K562 (cell line): ENCODE measurements around the gene AGPAT2. TPM values are rescaled to one million over a fixed set of nuclear protein-coding genes. Genes with fewer than 3 reads are reported as not detected.

ENCODE experiments used
- BHLHE40 ChIP-seq: IDR thresholded peaks from 2 replicates; pipeline ENCODE4 v1.6.1; 2011; ENCODE audit warnings: low read length, improper control_type of control experiment
- DMBX1 ChIP-seq: fragments of 250-450 bp; sonication (Bioruptor Pico); IDR thresholded peaks from 2 replicates; pipeline ENCODE4 v1.8.0; 2022; ENCODE audit warnings: inconsistent platforms, mild to moderate bottlenecking, moderate library complexity, borderline replicate concordance
- DPF2 ChIP-seq: fragments of 450-650 bp; IDR thresholded peaks from 2 replicates; pipeline ENCODE4 v1.6.1; 2016
- PPARD ChIP-seq: fragments of 250-450 bp; sonication (Bioruptor Pico); IDR thresholded peaks from 2 replicates; pipeline ENCODE4 v1.8.0; 2022; ENCODE audit warnings: inconsistent platforms, mild to moderate bottlenecking, moderate library complexity
- PRDM10 ChIP-seq: fragments of 450-650 bp; IDR thresholded peaks from 2 replicates; pipeline ENCODE4 v1.6.1; 2018; ENCODE audit not compliant: partially characterized antibody
- SAFB ChIP-seq: fragments of 200-400 bp; formaldehyde crosslinking; IDR thresholded peaks from 2 replicates; pipeline ENCODE4 v1.6.1; 2017; ENCODE audit warnings: low read depth, low read length, borderline replicate concordance
- SIX5 ChIP-seq, 2 experiments: IDR thresholded peaks; 2 replicates each; pipeline ENCODE4 v1.6.1; 2011; ENCODE audit warnings: low read length in 2 of 2, borderline replicate concordance in 1 of 2, low read depth in 1 of 2, mild to moderate bottlenecking in 1 of 2, moderate library complexity in 1 of 2; ENCODE audit not compliant: insufficient read depth in 1 of 2
- SREBF2 ChIP-seq: sonication (generic); formaldehyde crosslinking; IDR thresholded peaks from 2 replicates; pipeline ENCODE4 v1.4.0; 2020; ENCODE audit warnings: mild to moderate bottlenecking, missing genetic modification reagents
- TCFL5 ChIP-seq: fragments of 250-450 bp; sonication (Bioruptor Pico); conservative IDR thresholded peaks from 2 replicates; pipeline ENCODE4 v1.6.1; 2021; ENCODE audit warnings: mild to moderate bottlenecking, moderate library complexity, matching md5 sums
- TOE1 ChIP-seq, 2 experiments: fragments of 450-650 bp in 1 of 2; sonication (generic) in 1 of 2; formaldehyde crosslinking in 1 of 2; IDR thresholded peaks; 2 replicates each; pipeline versions ENCODE4 v1.7.1 to v1.8.0; 2016 to 2022; ENCODE audit warnings: borderline replicate concordance in 2 of 2, mild to moderate bottlenecking in 2 of 2, antibody characterized with exemption in 1 of 2, inconsistent platforms in 1 of 2, low read depth in 1 of 2, missing genetic modification reagents in 1 of 2, moderate library complexity in 1 of 2
- TRIM24 ChIP-seq, 2 experiments: fragments of 450-650 bp; IDR thresholded peaks; 2 replicates each; pipeline ENCODE4 v1.6.1; 2016
- USF1 ChIP-seq: sonication (generic); formaldehyde crosslinking; IDR thresholded peaks from 2 replicates; pipeline ENCODE4 v1.9.0; 2022; ENCODE audit warnings: mild to moderate bottlenecking, missing genetic modification reagents
- ZBTB40 ChIP-seq, 2 experiments: fragments of 450-650 bp in 1 of 2; sonication (generic) in 1 of 2; formaldehyde crosslinking in 1 of 2; IDR thresholded peaks; 2 replicates each; pipeline versions ENCODE4 v1.7.1 to v1.9.0; 2016 to 2022; ENCODE audit warnings: inconsistent platforms in 1 of 2, mild to moderate bottlenecking in 1 of 2, missing genetic modification reagents in 1 of 2
- polyA plus RNA-seq, 8 experiments: library from polyadenylated mRNA; depleted of rRNA in 4 of 8; stranded (reverse) in 5 of 8; unstranded in 3 of 8; fragments of >200 nt; fragmentation: Nextera tagmentation in 2 of 8; fragmentation: Illumina TruSeq in 1 of 8; extraction: Ambion mirVana in 2 of 8; extraction: Trizol in 1 of 8; gene quantifications; 2 replicates each; pipeline versions ENCODE4 v1.2.1 to v1.2.3, GENCODE V29; 2011 to 2014; ENCODE audit warnings: inconsistent platforms in 1 of 8, missing spikeins in 1 of 8
- total RNA-seq, 7 experiments: library from RNA; depleted of rRNA in 6 of 7; stranded (reverse); fragments of >200 nt in 6 of 7; fragmentation: Illumina TruSeq in 2 of 7; extraction: Trizol in 2 of 7; gene quantifications; 2 replicates each; pipeline versions ENCODE4 v1.2.1 to v1.2.3, GENCODE V29; 2011 to 2021; ENCODE audit warnings: low replicate concordance in 1 of 7

AGPAT2 gene
- total and polyA plus RNA-seq, 9 of the 15 experiments (the other 6 are each of a cell fraction or from before 2014, with no cell fraction given): 0.13 to 54.5 (median 23.9) TPM

- no peak for TF ChIP-seq DPF2
- TF ChIP-seq DMBX1 (CRISPR knock-in tag): 0 out of 2 replicates have a peak, but pooled peaks have one; percentile 23
- TF ChIP-seq PPARD: no peak
- no peak for TF ChIP-seq SIX5 (IDR thresholded peaks at IDR 0.05; ENCODE audit: borderline replicate concordance in 1 of 2, insufficient read depth in 1 of 2, low read depth in 1 of 2, low read length in 2 of 2)
- TF ChIP-seq SAFB: peak; percentile 80; the same call in 1 of the 2 replicates
- TF ChIP-seq ZBTB40 (IDR thresholded peaks at IDR 0.05): no peak
- no peak for TF ChIP-seq ZBTB40 (CRISPR knock-in tag; IDR thresholded peaks at IDR 0.05)
- no peak for TF ChIP-seq SREBF2 (CRISPR knock-in tag)
- TF ChIP-seq USF1 (CRISPR knock-in tag): peak; percentile 38; the same call in 1 of the 2 replicates
- TF ChIP-seq PRDM10: no peak
- no peak for TF ChIP-seq TCFL5 (CRISPR knock-in tag)
- TF ChIP-seq TOE1 (IDR thresholded peaks at IDR 0.05; ENCODE audit: borderline replicate concordance): no peak
- 0 out of 2 replicates have a peak, but pooled peaks have one; percentile 22 for TF ChIP-seq TOE1 (CRISPR knock-in tag; IDR thresholded peaks at IDR 0.05; ENCODE audit: borderline replicate concordance, low read depth)
- peak; percentile 80; the same call in 1 of the 2 replicates for TF ChIP-seq BHLHE40
- TF ChIP-seq TRIM24 (IDR thresholded peaks at IDR 0.05): no peak
These were observed 25.0 kb downstream of the AGPAT2 start (continued) for GRCh38 chr9:136662326-136662655.
